H1 (cell line): ENCODE results near the gene MFRP. TPM values are rescaled to one million over a fixed set of nuclear protein-coding genes. Genes with fewer than 3 reads are reported as not detected.

Source experiments
- CTCF ChIA-PET: fragments of 300-600 bp; sonication (Branson Sonifier 250); formaldehyde crosslinking; loops from one replicate; lab custom pipeline; 2021; ENCODE audit not compliant: partially characterized antibody; lab: Charles Lee
- POLR2A ChIA-PET: fragments of 300-600 bp; sonication (Branson Sonifier 250); formaldehyde crosslinking; loops from one replicate; lab custom pipeline; 2021; ENCODE audit warnings: inconsistent platforms; ENCODE audit not compliant: partially characterized antibody; lab: Charles Lee
- DNase-seq, 2 experiments: peaks; one replicate each; pipeline versions ENCODE4 v3.0.0 to v3.0.0-alpha.2; 2010 to 2022; ENCODE audit warnings: low spot score in 2 of 2, low read depth in 1 of 2, mixed read lengths in 1 of 2
- FAIRE-seq: peaks from 2 replicates; lab custom pipeline; 2011; peaks lifted over from hg19 to GRCh38; lab: Jason Lieb, UNC
- H2AFZ ChIP-seq: 2 replicates; pipeline ENCODE4 v1.8.1; 2012; ENCODE audit warnings: low read length, inconsistent platforms
- H2AK5ac ChIP-seq: 2 replicates; pipeline ENCODE4 v1.6.1; 2013; ENCODE audit warnings: low read depth, low read length
- H2BK120ac ChIP-seq: replicated peaks from 2 replicates; pipeline ENCODE3; 2013; ENCODE audit warnings: low read depth, low read length, inconsistent platforms
- H2BK12ac ChIP-seq: 2 replicates; pipeline ENCODE4 v1.6.1; 2013; ENCODE audit warnings: low read depth, low read length
- H2BK15ac ChIP-seq: 2 replicates; pipeline ENCODE4 v1.6.1; 2013; ENCODE audit warnings: low read length
- H2BK20ac ChIP-seq: 2 replicates; pipeline ENCODE4 v1.6.1; 2013; ENCODE audit warnings: low read length
- H2BK5ac ChIP-seq: 2 replicates; pipeline ENCODE4 v1.6.1; 2013; ENCODE audit warnings: low read depth, low read length
- H3K14ac ChIP-seq: 2 replicates; pipeline ENCODE4 v1.6.1; 2013; ENCODE audit warnings: inconsistent platforms; ENCODE audit not compliant: insufficient read length
- H3K18ac ChIP-seq: 2 replicates; pipeline ENCODE4 v1.6.1; 2013; ENCODE audit warnings: low read length; ENCODE audit errors: extremely low read depth
- H3K23ac ChIP-seq: 2 replicates; pipeline ENCODE4 v1.6.1; 2013; ENCODE audit warnings: inconsistent platforms; ENCODE audit not compliant: insufficient read length
- H3K23me2 ChIP-seq: 2 replicates; pipeline ENCODE4 v1.6.1; 2013; ENCODE audit warnings: low read depth, low read length
- H3K27ac ChIP-seq: 2 replicates; pipeline ENCODE4 v1.6.1; 2011; ENCODE audit warnings: low read depth, low read length, inconsistent platforms
- H3K27me3 ChIP-seq, 4 experiments: replicated peaks in 1 of 4; 1 replicate in 1 of 4; 2 replicates in 3 of 4; pipeline versions ENCODE4 v1.6.1 to v1.8.1; 2011 to 2013; ENCODE audit warnings: low read length in 3 of 4, mild to moderate bottlenecking in 3 of 4, inconsistent platforms in 2 of 4, mixed read lengths in 2 of 4, moderate library complexity in 1 of 4; ENCODE audit not compliant: control insufficient read depth in 3 of 4, insufficient read depth in 3 of 4; ENCODE audit errors: extremely low read depth in 1 of 4
- H3K36me3 ChIP-seq, 4 experiments: 2 replicates each; pipeline versions ENCODE4 v1.6.1 to v1.8.1; 2011 to 2013; ENCODE audit warnings: mild to moderate bottlenecking in 4 of 4, low read length in 3 of 4, moderate library complexity in 2 of 4, control low read depth in 1 of 4, inconsistent platforms in 1 of 4; ENCODE audit not compliant: insufficient read depth in 4 of 4, control insufficient read depth in 2 of 4
- H3K4ac ChIP-seq: replicated peaks from 2 replicates; pipeline ENCODE3; 2013; ENCODE audit warnings: low read length, low read depth, mixed read lengths, inconsistent platforms; ENCODE audit not compliant: insufficient read length
- H3K4me1 ChIP-seq, 4 experiments: replicated peaks in 1 of 4; 1 replicate in 1 of 4; 2 replicates in 3 of 4; pipeline versions ENCODE4 v1.6.1 to v1.8.1; 2011 to 2013; ENCODE audit warnings: low read length in 3 of 4, inconsistent platforms in 2 of 4, mixed read lengths in 1 of 4; ENCODE audit not compliant: insufficient read depth in 4 of 4, control insufficient read depth in 3 of 4
- H3K4me2 ChIP-seq, 2 experiments: 2 replicates each; pipeline versions ENCODE4 v1.6.1 to v1.8.1; 2011 to 2013; ENCODE audit warnings: low read depth in 2 of 2, low read length in 2 of 2, control low read depth in 1 of 2, inconsistent platforms in 1 of 2, mild to moderate bottlenecking in 1 of 2; ENCODE audit not compliant: insufficient read depth in 1 of 2
- H3K4me3 ChIP-seq, 4 experiments: fragments of 200-600, 300-600 bp in 1 of 4; sonication (generic), shearing (Covaris generic), sonication (Bioruptor Twin) in 1 of 4; 2 replicates each; pipeline versions ENCODE4 v1.5.1 to v1.8.1; 2011 to 2016; ENCODE audit warnings: low read length in 4 of 4, low read depth in 3 of 4, control low read depth in 2 of 4, inconsistent platforms in 2 of 4, mild to moderate bottlenecking in 2 of 4, mixed read lengths in 1 of 4, moderate library complexity in 1 of 4; ENCODE audit not compliant: insufficient read depth in 2 of 4; ENCODE audit errors: extremely low read depth in 1 of 4
- H3K56ac ChIP-seq: replicated peaks from 2 replicates; pipeline ENCODE3; 2013; ENCODE audit warnings: low read depth, mild to moderate bottlenecking, mixed read lengths, low read length, inconsistent platforms; ENCODE audit not compliant: insufficient read length
- H3K79me1 ChIP-seq: 2 replicates; pipeline ENCODE4 v1.6.1; 2013; ENCODE audit warnings: low read depth, low read length, control low read depth
- H3K79me2 ChIP-seq, 2 experiments: 2 replicates each; pipeline versions ENCODE4 v1.6.1 to v1.8.1; 2012 to 2013; ENCODE audit warnings: low read length in 2 of 2, mild to moderate bottlenecking in 2 of 2, inconsistent platforms in 1 of 2; ENCODE audit not compliant: insufficient read depth in 2 of 2, control insufficient read depth in 1 of 2
- H3K9ac ChIP-seq, 4 experiments: replicated peaks in 1 of 4; 1 replicate in 1 of 4; 2 replicates in 3 of 4; pipeline versions ENCODE4 v1.6.1 to v1.8.1; 2011 to 2013; ENCODE audit warnings: low read depth in 3 of 4, low read length in 3 of 4, control low read depth in 2 of 4, mild to moderate bottlenecking in 2 of 4, moderate library complexity in 2 of 4, inconsistent platforms in 1 of 4; ENCODE audit errors: extremely low read depth in 1 of 4
- H3K9me3 ChIP-seq, 2 experiments: 2 replicates each; pipeline versions ENCODE4 v1.6.1 to v1.8.1; 2012 to 2013; ENCODE audit warnings: mild to moderate bottlenecking in 2 of 2, moderate library complexity in 2 of 2, control low read depth in 1 of 2, inconsistent platforms in 1 of 2, low read depth in 1 of 2, low read length in 1 of 2, mixed read lengths in 1 of 2; ENCODE audit not compliant: insufficient read depth in 2 of 2
- H4K20me1 ChIP-seq, 2 experiments: replicated peaks in 1 of 2; 2 replicates each; pipeline versions ENCODE3 to v1.8.1; 2011 to 2013; ENCODE audit warnings: inconsistent platforms in 2 of 2, low read length in 2 of 2, mild to moderate bottlenecking in 1 of 2; ENCODE audit not compliant: insufficient read depth in 2 of 2, control insufficient read depth in 1 of 2
- H4K5ac ChIP-seq: 2 replicates; pipeline ENCODE4 v1.6.1; 2013; ENCODE audit warnings: low read length, low read depth, mixed read lengths, inconsistent platforms; ENCODE audit not compliant: insufficient read length
- H4K8ac ChIP-seq: 2 replicates; pipeline ENCODE4 v1.8.0; 2013; ENCODE audit warnings: mild to moderate bottlenecking, moderate library complexity, low read length, inconsistent platforms; ENCODE audit not compliant: insufficient read depth; ENCODE audit errors: extremely low read depth
- H4K91ac ChIP-seq: replicated peaks from 2 replicates; pipeline ENCODE3; 2013; ENCODE audit warnings: low read length, mixed read lengths, inconsistent platforms; ENCODE audit not compliant: insufficient read length
- ATF2 ChIP-seq: IDR thresholded peaks from 2 replicates; pipeline ENCODE4 v1.6.1; 2012; ENCODE audit warnings: low read length, inconsistent platforms
- CHD1 ChIP-seq: IDR thresholded peaks from 2 replicates; pipeline ENCODE4 v1.6.1; 2012; ENCODE audit warnings: low read depth, low read length, improper control_type of control experiment
- EZH2 ChIP-seq: fragments of 200-600 bp; sonication (generic); IDR thresholded peaks from 2 replicates; pipeline ENCODE4 v1.7.1; 2012; ENCODE audit warnings: low read depth, mild to moderate bottlenecking, moderate library complexity, low read length, inconsistent platforms; ENCODE audit not compliant: severe bottlenecking
- KDM4A ChIP-seq: IDR thresholded peaks from one replicate; pipeline ENCODE4 v1.7.1; 2012; ENCODE audit warnings: low read depth, mild to moderate bottlenecking, moderate library complexity, low read length, inconsistent platforms; ENCODE audit not compliant: severe bottlenecking
- MAFK ChIP-seq: IDR thresholded peaks from 2 replicates; pipeline ENCODE4 v1.6.1; 2012; ENCODE audit warnings: low read depth, mild to moderate bottlenecking, improper control_type of control experiment, low read length
- PHF8 ChIP-seq: fragments of 200-600 bp; sonication (generic); conservative IDR thresholded peaks from 2 replicates; pipeline ENCODE4 v1.7.1; 2012; ENCODE audit warnings: low read depth, mild to moderate bottlenecking, inconsistent platforms, low read length, moderate library complexity
- RXRA ChIP-seq: IDR thresholded peaks from 2 replicates; pipeline ENCODE4 v1.6.1; 2011; ENCODE audit warnings: low read depth, mild to moderate bottlenecking, low read length, moderate library complexity; ENCODE audit not compliant: insufficient read depth
- SIRT6 ChIP-seq: IDR thresholded peaks from one replicate; pipeline ENCODE4 v1.7.1; 2012; ENCODE audit warnings: low read length, inconsistent platforms
- TAF7 ChIP-seq: optimal IDR thresholded peaks from 2 replicates; pipeline ENCODE3; 2011; ENCODE audit warnings: low read depth, mild to moderate bottlenecking, inconsistent platforms, low read length, moderate library complexity, borderline replicate concordance
- TBP ChIP-seq: IDR thresholded peaks from 2 replicates; pipeline ENCODE4 v1.6.1; 2011; ENCODE audit warnings: low read depth, low read length, improper control_type of control experiment
- TEAD4 ChIP-seq: IDR thresholded peaks from 2 replicates; pipeline ENCODE4 v1.6.1; 2012; ENCODE audit warnings: low read depth, low read length, inconsistent platforms, mixed read lengths
- YY1 ChIP-seq: IDR thresholded peaks from 2 replicates; pipeline ENCODE4 v1.6.1; 2011; ENCODE audit warnings: low read depth, mild to moderate bottlenecking, low read length
- WGBS, 2 experiments: shearing (Covaris generic) in 1 of 2; methylation state at CpG; one replicate each; pipeline versions ENCODE4 v1.1.6 to v1.1.7; 2013 to 2015; ENCODE audit warnings: low lambda C conversion rate in 2 of 2, mixed read lengths in 2 of 2, inconsistent platforms in 1 of 2, low coverage in 1 of 2, missing lambda C conversion rate in 1 of 2; ENCODE audit not compliant: insufficient replicate concordance in 2 of 2, insufficient coverage in 1 of 2, insufficient read length in 1 of 2; ENCODE audit errors: extremely low coverage in 1 of 2, missing lambda C conversion rate in 1 of 2; 5-methylcytosine and 5-hydroxymethylcytosine counted together
- polyA plus RNA-seq, 7 experiments: library from polyadenylated mRNA; depleted of rRNA in 3 of 7; stranded (reverse) in 5 of 7; unstranded in 2 of 7; fragments of >200 nt in 5 of 7; fragments of 200-250 nt in 2 of 7; gene quantifications; 1 replicate in 5 of 7; 2 replicates in 1 of 7; 4 replicates in 1 of 7; pipeline versions ENCODE4 v1.2.1 to v1.2.3, GENCODE V29; 2011 to 2013; ENCODE audit warnings: missing spikeins in 2 of 7, mixed read lengths in 2 of 7
- total RNA-seq: library from RNA; stranded (reverse); fragmentation: NEBNext Ultra II Directional; extraction: Animal tissue kit (Norgen Biotek cat#: 25700); gene quantifications from 2 replicates; pipeline ENCODE4 v1.2.1, GENCODE V29; 2021

Gene MFRP
- total and polyA plus RNA-seq, 2 of the 8 experiments (the other 6 are each of a cell fraction or from before 2014, with no cell fraction given): 0.02 TPM; not detected in 1

DNA sequence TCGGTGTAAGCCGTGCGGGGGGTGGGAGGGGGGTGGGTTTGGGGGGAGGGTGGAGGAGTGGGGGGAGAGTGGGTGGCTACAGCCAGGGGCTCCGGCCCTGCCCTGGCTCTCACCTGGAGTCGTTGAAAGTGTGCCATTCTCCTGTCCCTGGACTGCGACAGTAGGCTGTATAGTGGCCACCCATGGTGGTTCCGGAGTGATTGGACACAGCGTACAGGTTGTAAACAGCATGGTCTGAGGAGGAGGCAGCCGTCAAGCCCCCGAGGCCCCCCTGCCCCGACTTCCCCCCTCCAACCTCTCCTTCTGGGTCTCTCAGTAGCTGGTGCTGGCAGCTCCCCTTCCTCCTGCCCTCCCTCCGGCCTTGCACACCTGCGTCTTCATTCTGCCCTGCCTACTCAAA lies 10.6 kb upstream of the MFRP start:
- no peaks in the 10 kb centered on the region; the same call in 1 of the 2 replicates for H3K79me1 ChIP-seq
- H3K56ac ChIP-seq: no peak overlapping the region
- no peak overlapping the region for H2BK15ac ChIP-seq
- no peak overlapping the region for H3K18ac ChIP-seq
- no peak overlapping the region for H4K91ac ChIP-seq
- peaks cover 0 to 6% (median 5%) of the 10 kb centered on the region in 4 experiments; a peak in 3 of 8 replicates for H3K36me3 ChIP-seq
- no peak overlapping the region for H3K23ac ChIP-seq
- H3K14ac ChIP-seq: no peak overlapping the region
- H3K4me1 ChIP-seq: peaks cover 10 to 14% (median 12%) of the 10 kb centered on the region in 4 experiments
- no peak overlapping the region for H2BK120ac ChIP-seq
- WGBS, 2 experiments: 66% methylated on average over 3 of the region's 13 CpGs; no CpG with 5 or more reads in 1 of the 2 experiments
- H3K27ac ChIP-seq: no peak overlapping the region
- ChIA-PET POLR2A (interaction anchor here (0.6 to 1.9 kb wide), 5 partner anchors 11 to 82 kb away, joined by 3 to 5 read pairs (median 3); no protein-coding TSS in a partner anchor), CTCF (interaction anchor here (0.9 to 10.9 kb wide), 24 partner anchors 8 to 387 kb away, joined by 3 to 474 read pairs (median 6); partner anchors contain the start of genes C1QTNF5, MFRP, THY1 and USP2)
- no peaks in the 10 kb centered on the region for H3K9me3 ChIP-seq
- H3K27me3 ChIP-seq: peaks cover 0 to 5% (median 3%) of the 10 kb centered on the region in 4 experiments; a peak in 4 of 7 replicates
- H3K4me2 ChIP-seq: peak overlapping the region; percentile 30 to 99
- no peak for FAIRE-seq
- no peak for DNase-seq
- H4K20me1 ChIP-seq: peaks cover under 1 to 9% of the 10 kb centered on the region in 2 experiments
- H3K79me2 ChIP-seq: no peaks in the 10 kb centered on the region
- H3K4ac ChIP-seq: no peak overlapping the region
- peaks cover 2% of the 10 kb centered on the region for H3K23me2 ChIP-seq
- H4K8ac ChIP-seq: no peak overlapping the region
- H2BK12ac ChIP-seq: 0 out of 2 replicates have a peak overlapping the region, but pooled peaks have one; percentile 27
- no peak overlapping the region for H2BK20ac ChIP-seq
- no peak overlapping the region for H2AFZ ChIP-seq
- no peak overlapping the region for H3K9ac ChIP-seq
- H4K5ac ChIP-seq: no peak overlapping the region
- no peak overlapping the region for H3K4me3 ChIP-seq
- no peak overlapping the region for H2BK5ac ChIP-seq
- H2AK5ac ChIP-seq: no peak overlapping the region
- TF ChIP-seq MAFK (no peak), TAF7 (no peak), YY1 (no peak), KDM4A (no peak), TEAD4 (no peak), CHD1 (no peak), SIRT6 (no peak), PHF8 (no peak), RXRA (no peak), EZH2 (no peak), ATF2 (no peak), TBP (no peak)
